ENCODE results near the gene HYAL2.

DNA sequence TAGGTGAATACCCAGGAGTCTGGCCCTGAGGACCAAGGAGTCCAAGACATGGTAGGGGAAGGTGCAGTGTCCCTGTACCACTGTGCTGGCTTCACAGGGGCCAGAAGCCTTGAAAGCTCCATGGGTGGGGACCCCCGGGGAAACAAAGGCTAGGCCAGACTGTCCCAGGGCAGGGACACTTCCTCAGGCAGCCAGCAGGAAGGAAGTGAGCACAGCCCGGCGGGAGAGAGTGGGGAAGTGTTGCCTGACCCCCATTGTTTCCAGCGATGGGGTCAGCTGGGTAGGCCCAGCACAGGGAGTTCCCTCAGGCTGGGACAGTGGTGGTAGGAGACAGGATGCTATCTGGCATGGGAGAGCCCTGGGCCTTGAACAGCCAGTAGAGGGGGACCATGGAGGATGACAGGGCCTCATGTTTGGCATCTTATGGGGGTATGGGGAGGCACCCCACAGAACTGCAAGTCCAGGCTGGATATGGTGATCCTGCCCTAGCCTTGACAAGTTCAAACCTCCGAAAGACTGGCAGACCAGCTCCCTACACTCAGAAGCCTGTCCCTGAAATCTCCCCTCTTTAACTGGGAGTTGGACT, 1.2 kb upstream of the HYAL2 start:
- TF ChIP-seq, protein P1, sequence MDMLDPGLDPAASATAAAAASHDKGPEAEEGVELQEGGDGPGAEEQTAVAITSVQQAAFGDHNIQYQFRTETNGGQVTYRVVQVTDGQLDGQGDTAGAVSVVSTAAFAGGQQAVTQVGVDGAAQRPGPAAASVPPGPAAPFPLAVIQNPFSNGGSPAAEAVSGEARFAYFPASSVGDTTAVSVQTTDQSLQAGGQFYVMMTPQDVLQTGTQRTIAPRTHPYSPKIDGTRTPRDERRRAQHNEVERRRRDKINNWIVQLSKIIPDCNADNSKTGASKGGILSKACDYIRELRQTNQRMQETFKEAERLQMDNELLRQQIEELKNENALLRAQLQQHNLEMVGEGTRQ (CRISPR knock-in tag; IDR thresholded peaks at IDR 0.05) = no peak
- TF ChIP-seq SMAD3 (CRISPR knock-in tag; conservative IDR thresholded peaks at IDR 0.05) (no peak), NFIC (IDR thresholded peaks at IDR 0.05) (no peak), MCM7 (IDR thresholded peaks at IDR 0.05) (no peak), CTCF (IDR thresholded peaks at IDR 0.05 in 2 of 3, conservative IDR thresholded peaks at IDR 0.05 in 1 of 3; ENCODE audit: insufficient read depth in 2 of 3, low read depth in 1 of 3, low read length in 3 of 3) (no peak), HDGF (IDR thresholded peaks at IDR 0.05) (no peak)
